K562 (cell line): ENCODE results near the gene CCDC192.

Source experiments
- ELF4 ChIP-seq: fragments of 450-650 bp; formaldehyde crosslinking; IDR thresholded peaks from 2 replicates; pipeline ENCODE4 v1.4.0; 2022; ENCODE audit warnings: missing genetic modification characterization
- EP300 ChIP-seq: IDR thresholded peaks from 2 replicates; pipeline ENCODE4 v1.6.1; 2012; ENCODE audit warnings: low read length, improper control_type of control experiment
- NBN ChIP-seq: fragments of 450-650 bp; IDR thresholded peaks from 2 replicates; pipeline ENCODE4 v1.6.1; 2016; ENCODE audit warnings: low read depth, mild to moderate bottlenecking
- NFXL1 ChIP-seq: fragments of 450-650 bp; formaldehyde crosslinking; IDR thresholded peaks from 2 replicates; pipeline ENCODE4 v1.4.0; 2021; ENCODE audit warnings: mild to moderate bottlenecking
- NUFIP1 ChIP-seq: fragments of 450-650 bp; IDR thresholded peaks from 2 replicates; pipeline ENCODE4 v1.6.1; 2018; ENCODE audit not compliant: partially characterized antibody
- SMARCE1 ChIP-seq: fragments of 450-650 bp; IDR thresholded peaks from 2 replicates; pipeline ENCODE4 v1.7.1; 2016; ENCODE audit warnings: mild to moderate bottlenecking
- TAF1 ChIP-seq: IDR thresholded peaks from 2 replicates; pipeline ENCODE4 v1.6.1; 2011; ENCODE audit warnings: mild to moderate bottlenecking, low read length, moderate library complexity; ENCODE audit not compliant: insufficient read depth, control insufficient read depth, severe bottlenecking; ENCODE audit errors: extremely low read depth
- TRIM28 ChIP-seq: fragments of 450-650 bp; IDR thresholded peaks from 2 replicates; pipeline ENCODE4 v1.6.1; 2017
- U2AF2 ChIP-seq: fragments of 200-400 bp; formaldehyde crosslinking; optimal IDR thresholded peaks from 2 replicates; pipeline ENCODE3; 2017; ENCODE audit warnings: low read depth, mild to moderate bottlenecking, low read length
- ZNF175 ChIP-seq: fragments of 200-800 bp; sonication (Bioruptor generic); IDR thresholded peaks from 2 replicates; pipeline ENCODE4 v1.6.1; 2016; ENCODE audit warnings: low read depth, mild to moderate bottlenecking, missing genetic modification characterization, missing compliant biosample characterization
- ZNF232 ChIP-seq: sonication (generic); formaldehyde crosslinking; IDR thresholded peaks from 2 replicates; pipeline ENCODE4 v1.8.0; 2022; ENCODE audit warnings: mild to moderate bottlenecking, missing genetic modification reagents
- TF ChIP-seq, protein P1 (sequence below), 2 experiments: fragments of 450-650 bp; IDR thresholded peaks; 2 replicates each; pipeline ENCODE4 v1.6.1; 2016
- TF ChIP-seq, protein P2 (sequence below), 2 experiments: fragments of 200-800 bp in 1 of 2; sonication (Bioruptor generic) in 1 of 2; sonication (generic) in 1 of 2; formaldehyde crosslinking in 1 of 2; IDR thresholded peaks in 1 of 2; conservative IDR thresholded peaks in 1 of 2; 2 replicates each; pipeline versions ENCODE4 v1.5.0 to v1.6.1; 2016 to 2020; ENCODE audit warnings: missing compliant biosample characterization in 1 of 2, missing genetic modification characterization in 1 of 2, missing genetic modification reagents in 1 of 2
- TF ChIP-seq, protein P3 (sequence below): fragments of 450-650 bp; formaldehyde crosslinking; IDR thresholded peaks from 2 replicates; pipeline ENCODE4 v1.4.0; 2020; ENCODE audit warnings: mild to moderate bottlenecking, mixed read lengths

DNA sequence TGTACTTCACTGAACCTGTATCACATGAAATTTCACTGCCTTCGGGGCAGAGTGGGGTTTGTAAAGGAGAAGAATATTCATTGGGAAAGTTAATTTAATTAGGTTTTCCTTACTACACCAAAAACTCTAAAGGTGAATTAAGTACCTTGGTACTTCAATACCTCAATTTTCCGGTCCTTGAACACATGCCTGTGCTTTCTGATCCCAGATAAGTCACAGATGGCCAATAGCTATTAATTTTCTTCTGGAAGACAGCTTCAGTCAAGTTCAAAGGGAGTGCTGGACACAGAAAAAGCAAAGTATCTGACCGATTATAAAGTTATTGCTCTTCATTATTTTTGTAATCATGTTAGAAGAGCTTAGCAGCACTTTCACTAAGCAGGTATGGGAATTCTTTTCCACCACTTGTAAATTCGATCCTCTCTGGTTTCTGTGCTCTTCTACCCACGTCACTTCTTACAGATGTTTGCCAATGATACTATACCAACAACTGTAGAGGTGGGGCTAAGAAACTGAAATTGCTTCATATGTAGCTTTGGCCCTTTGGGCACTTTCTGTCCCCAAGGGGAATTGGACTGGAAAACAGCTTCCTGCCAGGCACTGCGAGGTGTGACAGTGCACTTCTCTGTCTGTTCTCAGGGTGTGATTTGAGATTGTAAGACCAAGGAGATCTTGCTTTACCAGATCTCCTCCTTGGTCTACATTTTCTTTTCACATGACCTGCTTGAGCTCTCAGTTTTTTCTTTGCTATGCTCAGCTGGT is 164.0 kb downstream of the CCDC192 start:
- TF ChIP-seq, protein P1, sequence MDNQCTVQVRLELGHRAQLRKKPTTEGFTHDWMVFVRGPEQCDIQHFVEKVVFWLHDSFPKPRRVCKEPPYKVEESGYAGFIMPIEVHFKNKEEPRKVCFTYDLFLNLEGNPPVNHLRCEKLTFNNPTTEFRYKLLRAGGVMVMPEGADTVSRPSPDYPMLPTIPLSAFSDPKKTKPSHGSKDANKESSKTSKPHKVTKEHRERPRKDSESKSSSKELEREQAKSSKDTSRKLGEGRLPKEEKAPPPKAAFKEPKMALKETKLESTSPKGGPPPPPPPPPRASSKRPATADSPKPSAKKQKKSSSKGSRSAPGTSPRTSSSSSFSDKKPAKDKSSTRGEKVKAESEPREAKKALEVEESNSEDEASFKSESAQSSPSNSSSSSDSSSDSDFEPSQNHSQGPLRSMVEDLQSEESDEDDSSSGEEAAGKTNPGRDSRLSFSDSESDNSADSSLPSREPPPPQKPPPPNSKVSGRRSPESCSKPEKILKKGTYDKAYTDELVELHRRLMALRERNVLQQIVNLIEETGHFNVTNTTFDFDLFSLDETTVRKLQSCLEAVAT (IDR thresholded peaks at IDR 0.05), result no peak
- TF ChIP-seq EP300 (no peak), NUFIP1 (no peak), NBN (no peak), TRIM28 (no peak), ZNF232 (CRISPR knock-in tag) (no peak), ZNF175 (CRISPR knock-in tag) (no peak), SMARCE1 (no peak), TAF1 (no peak), U2AF2 (no peak), ELF4 (CRISPR knock-in tag) (no peak), NFXL1 (CRISPR knock-in tag) (no peak)
- TF ChIP-seq, protein P2, sequence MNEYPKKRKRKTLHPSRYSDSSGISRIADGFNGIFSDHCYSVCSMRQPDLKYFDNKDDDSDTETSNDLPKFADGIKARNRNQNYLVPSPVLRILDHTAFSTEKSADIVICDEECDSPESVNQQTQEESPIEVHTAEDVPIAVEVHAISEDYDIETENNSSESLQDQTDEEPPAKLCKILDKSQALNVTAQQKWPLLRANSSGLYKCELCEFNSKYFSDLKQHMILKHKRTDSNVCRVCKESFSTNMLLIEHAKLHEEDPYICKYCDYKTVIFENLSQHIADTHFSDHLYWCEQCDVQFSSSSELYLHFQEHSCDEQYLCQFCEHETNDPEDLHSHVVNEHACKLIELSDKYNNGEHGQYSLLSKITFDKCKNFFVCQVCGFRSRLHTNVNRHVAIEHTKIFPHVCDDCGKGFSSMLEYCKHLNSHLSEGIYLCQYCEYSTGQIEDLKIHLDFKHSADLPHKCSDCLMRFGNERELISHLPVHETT (CRISPR knock-in tag; conservative IDR thresholded peaks at IDR 0.05 in 1 of 2, IDR thresholded peaks at IDR 0.05 in 1 of 2), result no peak
- TF ChIP-seq, protein P3, sequence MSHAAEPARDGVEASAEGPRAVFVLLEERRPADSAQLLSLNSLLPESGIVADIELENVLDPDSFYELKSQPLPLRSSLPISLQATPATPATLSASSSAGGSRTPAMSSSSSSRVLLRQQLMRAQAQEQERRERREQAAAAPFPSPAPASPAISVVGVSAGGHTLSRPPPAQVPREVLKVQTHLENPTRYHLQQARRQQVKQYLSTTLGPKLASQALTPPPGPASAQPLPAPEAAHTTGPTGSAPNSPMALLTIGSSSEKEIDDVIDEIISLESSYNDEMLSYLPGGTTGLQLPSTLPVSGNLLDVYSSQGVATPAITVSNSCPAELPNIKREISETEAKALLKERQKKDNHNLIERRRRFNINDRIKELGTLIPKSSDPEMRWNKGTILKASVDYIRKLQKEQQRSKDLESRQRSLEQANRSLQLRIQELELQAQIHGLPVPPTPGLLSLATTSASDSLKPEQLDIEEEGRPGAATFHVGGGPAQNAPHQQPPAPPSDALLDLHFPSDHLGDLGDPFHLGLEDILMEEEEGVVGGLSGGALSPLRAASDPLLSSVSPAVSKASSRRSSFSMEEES (CRISPR knock-in tag), result no peak
